ENCODE data around the gene ASXL2.
"Not testable (repeated sequence)": the region's sequence is repeated elsewhere in the genome, so short reads cannot be mapped to it uniquely, and the experiment has no call there.

The ASXL2 gene

DNA sequence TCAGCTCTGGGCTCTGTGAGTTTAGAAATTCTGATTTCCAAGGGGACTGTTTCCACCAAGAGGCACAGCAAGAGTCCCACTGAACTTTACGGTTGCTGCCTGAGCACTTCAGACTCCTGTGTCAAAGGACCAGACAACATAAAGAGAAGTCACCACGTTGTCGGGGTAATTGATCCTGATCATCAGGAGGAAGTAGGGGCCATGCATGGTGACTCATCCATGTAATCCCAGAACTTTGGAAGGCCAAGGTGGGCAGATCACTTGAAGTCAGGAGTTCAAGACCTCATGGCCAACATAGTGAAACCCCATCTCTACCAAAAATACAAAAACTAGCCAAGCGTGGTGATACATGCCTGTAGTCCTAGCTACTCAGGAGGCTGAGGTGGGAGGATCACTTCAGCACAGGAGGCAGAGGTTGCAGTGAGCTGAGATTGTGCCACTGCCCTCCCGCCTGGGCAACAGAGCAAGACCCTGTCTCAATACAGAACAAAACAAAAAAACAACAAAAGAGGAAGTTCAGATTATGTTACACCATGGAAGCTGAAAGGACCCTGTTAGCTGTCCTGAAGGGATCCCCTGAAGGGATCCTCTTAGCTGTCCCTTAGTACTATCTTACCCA, 9.4 kb upstream of the ASXL2 start:
- DNase-seq, result no peak

DNA sequence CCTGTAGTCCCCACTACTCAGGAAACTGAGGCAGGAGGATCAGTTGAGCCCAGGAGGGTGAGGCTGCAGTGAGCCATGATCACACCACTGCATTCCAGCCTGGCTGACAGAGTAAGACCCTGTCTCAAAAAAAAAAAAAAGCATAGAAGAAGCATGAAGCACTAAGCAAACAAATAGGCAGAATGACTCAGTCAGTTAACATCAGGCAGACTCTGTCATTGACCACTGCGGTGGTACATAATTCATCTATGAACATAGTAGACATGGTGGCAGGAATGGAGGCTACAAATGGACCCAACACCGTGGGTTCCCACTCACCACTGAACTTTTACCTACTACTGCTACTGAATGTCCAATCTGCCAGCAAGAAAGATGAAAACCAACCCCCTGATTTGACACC, 7.6 kb upstream of the ASXL2 start:
- DNase-seq, result no peak

GRCh38 chr2:25881764-25882163, 3.5 kb upstream of the ASXL2 start:
- DNase-seq, result no peak

GRCh38 chr2:25879133-25879730, 945 bp upstream of the ASXL2 start:
- DNase-seq, result peak; percentile 49

GRCh38 chr2:25877431-25878360, 591 bp downstream of the ASXL2 start:
- peak; percentile 93 for DNase-seq

DNA sequence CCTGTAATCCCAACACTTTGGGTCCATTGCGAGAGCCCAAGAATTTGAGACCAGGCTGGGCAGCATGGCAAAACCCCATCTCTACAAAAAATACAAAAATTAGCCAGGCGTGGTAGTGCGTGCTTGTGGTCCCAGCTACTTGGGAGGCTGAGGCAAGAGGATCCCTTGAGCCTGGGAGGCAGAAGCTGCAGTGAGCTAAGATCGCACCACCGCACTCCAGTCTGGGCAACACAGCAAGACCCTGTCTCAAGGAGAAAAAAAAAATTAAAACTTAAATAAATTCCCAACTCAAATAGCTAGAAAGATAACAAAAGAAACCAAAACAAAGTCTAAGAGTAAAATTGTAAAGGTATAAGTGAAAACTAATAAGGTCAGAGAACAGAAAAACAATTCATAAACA, 6.2 kb downstream of the ASXL2 start:
- no peak for DNase-seq

DNA sequence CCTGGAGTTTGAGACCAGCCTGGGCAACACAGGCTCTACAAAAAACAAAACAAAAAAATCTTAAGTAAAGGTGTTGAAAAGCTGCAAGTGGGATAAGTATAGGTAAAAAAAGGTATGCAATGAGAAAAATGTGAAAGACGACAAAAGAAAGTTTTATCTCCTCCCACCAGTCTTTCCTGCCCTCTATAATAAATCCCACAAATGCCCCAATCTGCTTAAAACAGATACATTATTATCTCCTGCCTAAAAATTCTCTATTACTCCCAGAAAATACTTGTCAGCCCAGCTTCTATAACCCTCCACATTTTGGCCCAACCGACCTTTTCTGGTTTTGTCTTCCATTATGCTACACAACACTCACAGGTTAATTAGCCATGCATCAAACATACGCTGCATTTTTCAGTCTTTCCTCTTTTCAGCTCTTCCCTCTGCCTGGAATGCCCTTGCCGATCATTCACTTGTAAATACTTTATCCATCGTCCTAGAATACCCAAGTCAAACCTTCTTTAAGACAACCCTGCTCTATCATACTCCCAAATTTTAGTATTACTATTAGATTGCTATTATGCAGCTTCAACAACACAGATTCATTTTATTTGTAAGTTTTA, 10.8 kb downstream of the ASXL2 start:
- DNase-seq, result no peak

DNA sequence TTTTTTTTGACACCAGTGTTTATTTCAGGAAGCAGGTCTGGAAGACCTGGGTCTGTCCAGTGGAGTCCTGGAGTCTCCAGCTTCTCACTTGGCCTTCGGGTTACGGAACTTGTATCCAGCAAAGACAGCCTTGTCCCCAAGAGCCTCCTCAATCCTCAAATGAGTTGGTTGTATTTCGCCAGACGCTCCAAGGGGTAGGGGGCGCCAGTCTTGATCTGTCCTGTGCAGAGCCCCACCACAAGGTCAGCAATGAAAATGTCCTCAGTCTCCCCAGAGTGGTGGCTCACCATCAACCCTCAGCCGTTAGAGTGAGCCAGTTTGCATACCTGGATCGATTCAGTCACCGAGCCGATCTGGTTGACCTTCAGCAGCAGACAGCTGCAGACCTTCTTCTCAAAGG, 21.9 kb downstream of the ASXL2 start:
- no peak for DNase-seq

- no peak for DNase-seq
Measured at GRCh38 chr2:25855065-25855464, 23.2 kb downstream of the ASXL2 start.

DNA sequence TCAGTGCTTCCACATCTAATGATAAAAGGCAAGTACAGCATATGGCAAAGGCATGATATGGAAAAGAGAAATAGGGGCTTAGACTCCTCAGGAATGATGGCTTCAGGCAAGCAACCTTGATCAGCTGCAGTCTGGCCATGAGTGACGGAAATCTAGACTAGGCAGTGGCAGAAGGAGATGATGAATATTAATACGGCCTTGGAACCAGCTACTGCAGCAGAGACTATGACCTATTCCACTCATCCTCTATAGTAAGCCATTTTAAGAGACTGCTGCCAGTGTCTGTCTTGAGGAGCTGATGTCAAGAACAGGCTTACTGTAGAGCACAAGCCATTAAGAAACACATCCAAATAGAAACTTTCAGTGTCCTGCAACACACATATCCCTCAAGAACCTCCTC, 23.7 kb downstream of the ASXL2 start:
- DNase-seq, result no peak

GRCh38 chr2:25853038-25853638, 25.1 kb downstream of the ASXL2 start:
- no peak for DNase-seq

DNA sequence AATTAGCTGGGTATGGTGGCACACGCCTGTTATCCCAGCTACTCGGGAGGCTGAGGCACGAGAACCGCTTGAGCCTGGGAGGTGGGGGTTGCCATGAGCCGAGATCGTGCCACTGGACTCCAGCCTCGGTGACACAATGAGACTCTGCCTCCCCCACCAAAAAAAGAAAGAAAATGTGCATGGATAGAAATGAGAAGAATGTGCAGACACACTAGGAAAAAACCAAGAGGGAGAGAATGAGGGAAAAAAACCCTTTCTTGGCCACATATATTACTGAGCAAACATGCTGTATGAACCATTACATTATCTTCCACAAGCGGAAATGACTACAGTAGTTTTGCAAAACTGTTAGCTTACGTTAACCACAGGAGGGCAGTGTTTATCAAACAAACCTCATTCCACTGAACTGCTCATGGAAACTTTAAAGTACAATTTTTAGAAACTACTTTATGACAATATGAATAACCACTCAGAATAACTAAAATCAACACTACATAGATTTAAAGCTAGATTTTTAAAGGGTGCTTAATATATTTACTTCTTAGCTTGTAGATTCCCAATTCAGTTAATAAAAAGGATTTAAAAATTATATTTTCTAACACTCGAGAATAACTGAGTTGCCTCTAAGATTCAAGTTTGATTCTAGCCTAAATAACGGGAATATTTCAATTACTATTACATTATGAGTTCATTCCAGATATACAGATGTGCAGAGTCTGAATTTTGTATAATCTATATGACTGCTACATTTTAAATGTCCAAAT, 26.4 kb downstream of the ASXL2 start:
- DNase-seq, result peak; percentile 65

- not testable (repeated sequence) for DNase-seq
Measured at GRCh38 chr2:25850400-25850799, 27.9 kb downstream of the ASXL2 start.

GRCh38 chr2:25849350-25849749, 28.9 kb downstream of the ASXL2 start:
- not testable (repeated sequence) for DNase-seq

GRCh38 chr2:25845843-25846505, 32.3 kb downstream of the ASXL2 start:
- DNase-seq, result peak; percentile 14

DNA sequence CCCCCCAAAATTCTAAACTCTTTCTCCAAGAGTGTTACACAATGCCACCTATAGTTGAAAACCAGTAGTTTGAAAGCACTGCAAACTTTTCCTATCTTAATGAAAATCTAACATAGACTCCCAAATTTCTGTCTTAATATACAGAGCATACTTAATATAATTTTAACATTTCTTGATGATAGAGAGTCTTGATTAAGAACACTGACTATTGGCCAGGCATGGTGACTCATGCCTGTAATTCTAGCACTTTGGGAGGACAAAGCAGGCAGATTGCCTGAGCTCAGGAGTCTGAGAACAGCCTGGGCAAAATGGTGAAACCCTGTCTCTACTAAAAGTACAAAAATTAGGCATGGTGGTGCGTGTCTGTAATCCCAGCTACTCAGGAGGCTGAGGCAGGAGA, 34.2 kb downstream of the ASXL2 start:
- no peak for DNase-seq

GRCh38 chr2:25842155-25842554, 36.1 kb downstream of the ASXL2 start:
- no peak for DNase-seq

- no peak for DNase-seq
Measured at GRCh38 chr2:25838152-25838756, 40.0 kb downstream of the ASXL2 start.

- DNase-seq, result no peak
Measured at GRCh38 chr2:25835906-25836305, 42.4 kb downstream of the ASXL2 start.

DNA sequence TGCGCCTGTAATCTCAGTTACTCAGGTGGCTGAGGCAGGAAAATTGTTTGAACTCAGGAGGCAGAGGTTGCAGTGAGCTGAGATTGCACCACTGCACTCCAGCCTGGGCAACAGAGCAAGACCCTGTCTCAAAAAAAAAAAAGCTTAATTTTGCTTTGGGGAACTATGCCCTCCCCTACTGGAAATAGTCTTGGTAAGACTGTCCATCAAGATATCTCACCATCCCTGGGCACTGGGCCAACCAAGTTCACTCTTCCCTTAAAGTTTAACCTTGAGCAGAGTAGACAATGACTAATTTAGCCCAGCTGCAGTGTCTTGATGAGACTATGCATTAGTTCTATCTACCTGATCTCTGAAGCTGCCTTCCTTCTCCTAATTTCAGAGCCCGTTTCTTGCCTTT, 44.7 kb downstream of the ASXL2 start:
- no peak for DNase-seq

- no peak for DNase-seq
Measured at GRCh38 chr2:25832897-25833296, 45.4 kb downstream of the ASXL2 start.
